ENCODE results near the gene OAS2.
"Not testable (repeated sequence)": the region's sequence is repeated elsewhere in the genome, so short reads cannot be mapped to it uniquely, and the experiment has no call there.

Gene OAS2

DNA sequence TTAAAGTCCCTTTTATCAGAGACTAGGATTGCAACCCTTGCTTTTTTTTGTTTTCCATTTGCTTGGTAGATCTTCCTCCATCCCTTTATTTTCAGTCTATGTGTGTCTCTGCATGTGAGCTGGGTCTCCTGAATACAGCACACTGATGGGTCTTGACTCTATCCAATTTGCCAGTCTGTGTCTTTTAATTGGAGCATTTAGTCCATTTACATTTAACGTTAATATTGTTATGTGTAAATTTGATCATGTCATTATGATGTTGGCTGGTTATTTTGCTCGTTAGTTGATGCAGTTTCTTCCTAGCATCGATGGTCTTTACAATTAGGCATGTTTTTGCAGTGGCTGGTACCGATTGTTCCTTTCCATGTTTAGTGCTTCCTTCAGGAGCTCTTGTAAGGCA, 21.2 kb upstream of the OAS2 start:
- not testable (repeated sequence) for DNase-seq

DNA sequence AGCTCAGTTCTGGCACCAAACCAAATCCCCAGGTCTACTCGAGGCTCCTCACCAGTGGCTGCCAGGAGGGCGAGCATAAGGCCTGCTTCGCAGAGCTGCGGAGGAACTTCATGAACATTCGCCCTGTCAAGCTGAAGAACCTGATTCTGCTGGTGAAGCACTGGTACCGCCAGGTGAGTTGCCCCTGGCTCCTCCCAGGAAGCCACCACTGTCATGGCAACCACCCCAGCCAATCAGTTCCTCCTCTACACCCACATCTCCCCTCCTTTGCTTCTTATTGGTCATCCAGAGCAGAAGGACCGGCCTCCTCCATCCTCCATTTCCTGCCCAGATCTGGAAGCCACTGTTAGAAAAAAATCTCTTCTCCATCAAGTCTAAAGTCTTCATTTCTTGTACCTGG, 17.2 kb upstream of the OAS2 start:
- DNase-seq, result no peak

DNA sequence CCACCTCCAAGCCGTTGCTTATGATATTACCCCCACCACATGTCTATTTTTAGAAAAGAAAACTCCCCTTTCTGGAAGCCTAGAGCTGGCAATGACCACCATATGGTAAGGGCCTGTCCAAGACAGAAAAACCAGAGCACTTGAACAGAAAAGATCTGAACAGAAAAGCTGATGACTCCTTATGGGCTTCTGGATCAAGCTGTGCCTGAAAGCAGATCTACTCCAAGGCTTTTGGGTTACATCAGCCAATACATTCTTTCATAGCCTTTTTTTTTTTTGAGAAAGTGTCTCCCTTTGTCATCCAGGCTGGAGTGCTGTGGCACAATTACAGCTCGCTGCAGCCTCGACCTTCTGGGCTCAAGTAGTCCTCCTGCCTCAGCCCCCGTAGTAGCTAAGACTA, 16.8 kb upstream of the OAS2 start:
- DNase-seq, result no peak

DNA sequence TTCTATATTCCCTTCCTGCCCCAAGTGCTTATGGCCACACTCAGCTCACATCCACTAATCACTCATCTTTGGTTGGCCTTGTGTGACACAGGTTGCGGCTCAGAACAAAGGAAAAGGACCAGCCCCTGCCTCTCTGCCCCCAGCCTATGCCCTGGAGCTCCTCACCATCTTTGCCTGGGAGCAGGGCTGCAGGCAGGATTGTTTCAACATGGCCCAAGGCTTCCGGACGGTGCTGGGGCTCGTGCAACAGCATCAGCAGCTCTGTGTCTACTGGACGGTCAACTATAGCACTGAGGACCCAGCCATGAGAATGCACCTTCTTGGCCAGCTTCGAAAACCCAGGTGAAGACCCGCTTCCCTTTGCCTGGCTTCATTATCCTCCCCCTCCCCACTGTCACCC, 15.8 kb upstream of the OAS2 start:
- no peak for DNase-seq

DNA sequence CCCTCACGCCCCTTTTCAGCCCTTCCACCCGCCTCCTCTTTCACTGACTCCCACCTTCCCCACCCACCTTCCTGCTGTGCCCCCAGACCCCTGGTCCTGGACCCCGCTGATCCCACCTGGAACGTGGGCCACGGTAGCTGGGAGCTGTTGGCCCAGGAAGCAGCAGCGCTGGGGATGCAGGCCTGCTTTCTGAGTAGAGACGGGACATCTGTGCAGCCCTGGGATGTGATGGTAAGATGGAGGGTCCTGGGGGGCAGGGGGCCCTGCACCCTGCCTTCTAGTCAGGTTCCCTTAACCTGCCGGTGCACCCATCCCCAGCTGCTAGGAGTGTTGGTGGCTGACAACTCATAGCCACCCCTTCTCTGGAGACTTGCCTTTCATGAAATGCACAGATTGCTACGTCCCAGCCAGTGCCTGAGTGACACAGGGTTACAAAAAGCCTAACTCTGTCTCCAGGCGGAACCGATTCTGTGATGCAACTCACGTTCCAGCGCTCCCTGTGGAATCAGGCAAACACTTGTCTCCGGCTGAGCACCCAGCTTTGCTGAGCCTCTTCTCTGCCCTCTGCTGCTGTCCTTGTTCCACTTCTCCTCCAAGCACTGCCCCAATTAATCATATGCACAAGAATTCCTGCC, 15.0 kb upstream of the OAS2 start:
- DNase-seq, result no peak

DNA sequence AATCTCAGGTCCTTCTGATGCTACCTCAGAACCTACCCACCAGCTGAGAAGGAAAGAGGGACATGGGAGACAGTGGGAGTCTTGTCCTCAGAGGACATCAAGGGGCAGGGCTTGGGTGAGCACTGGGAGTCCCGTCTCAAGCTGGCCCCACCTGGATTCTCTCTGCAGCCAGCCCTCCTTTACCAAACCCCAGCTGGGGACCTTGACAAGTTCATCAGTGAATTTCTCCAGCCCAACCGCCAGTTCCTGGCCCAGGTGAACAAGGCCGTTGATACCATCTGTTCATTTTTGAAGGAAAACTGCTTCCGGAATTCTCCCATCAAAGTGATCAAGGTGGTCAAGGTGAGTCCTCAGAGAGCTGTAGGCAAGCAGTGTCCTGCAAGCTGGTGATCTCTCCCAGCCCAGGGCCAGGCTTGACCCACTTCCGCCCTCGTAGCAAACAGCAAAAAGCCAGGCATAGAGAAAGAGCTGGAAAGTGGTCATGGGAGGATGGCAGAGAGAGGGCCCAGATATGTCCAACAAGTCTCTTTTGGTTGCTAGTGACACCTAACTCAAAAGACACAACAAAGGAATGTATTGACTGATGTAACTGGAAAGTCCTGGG, 14.2 kb upstream of the OAS2 start:
- no peak for DNase-seq

DNA sequence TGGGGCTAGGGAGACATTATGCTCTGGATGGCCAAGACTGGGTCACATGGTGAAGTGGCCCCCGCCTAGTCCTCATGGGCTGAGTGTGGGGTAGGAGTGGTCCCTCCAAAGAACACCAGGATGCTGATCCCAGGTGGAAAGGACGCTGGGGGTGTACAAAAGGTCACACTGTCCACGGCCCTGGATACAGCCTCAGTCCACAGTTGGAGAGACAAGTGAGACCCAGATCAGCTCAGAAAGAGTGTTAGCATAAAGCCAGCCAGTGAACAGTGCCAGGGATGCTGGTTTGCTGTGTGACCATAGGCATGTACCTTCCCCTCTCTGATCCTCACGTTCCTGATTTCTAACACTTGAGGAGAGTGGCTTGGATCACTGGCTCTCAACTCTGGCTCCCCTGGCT, 13.4 kb upstream of the OAS2 start:
- no peak for DNase-seq

DNA sequence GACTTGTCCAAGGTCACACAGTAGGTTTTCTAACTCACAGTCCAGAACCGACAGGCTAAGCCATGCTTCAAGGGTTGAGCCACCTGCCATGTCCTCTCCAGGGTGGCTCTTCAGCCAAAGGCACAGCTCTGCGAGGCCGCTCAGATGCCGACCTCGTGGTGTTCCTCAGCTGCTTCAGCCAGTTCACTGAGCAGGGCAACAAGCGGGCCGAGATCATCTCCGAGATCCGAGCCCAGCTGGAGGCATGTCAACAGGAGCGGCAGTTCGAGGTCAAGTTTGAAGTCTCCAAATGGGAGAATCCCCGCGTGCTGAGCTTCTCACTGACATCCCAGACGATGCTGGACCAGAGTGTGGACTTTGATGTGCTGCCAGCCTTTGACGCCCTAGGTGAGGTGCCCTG, 12.7 kb upstream of the OAS2 start:
- no peak for DNase-seq

DNA sequence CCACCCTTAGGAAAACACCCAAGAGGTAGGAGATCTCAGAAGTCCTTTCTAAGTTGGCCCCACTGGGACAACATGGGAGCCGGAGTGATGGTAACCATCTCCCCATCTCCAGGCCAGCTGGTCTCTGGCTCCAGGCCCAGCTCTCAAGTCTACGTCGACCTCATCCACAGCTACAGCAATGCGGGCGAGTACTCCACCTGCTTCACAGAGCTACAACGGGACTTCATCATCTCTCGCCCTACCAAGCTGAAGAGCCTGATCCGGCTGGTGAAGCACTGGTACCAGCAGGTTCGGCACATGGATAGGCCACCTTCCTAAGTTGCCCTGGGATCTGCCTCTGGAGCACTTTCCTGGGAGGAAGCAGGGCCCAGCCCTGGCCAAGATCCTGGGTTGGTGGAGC, 11.0 kb upstream of the OAS2 start:
- no peak for DNase-seq

DNA sequence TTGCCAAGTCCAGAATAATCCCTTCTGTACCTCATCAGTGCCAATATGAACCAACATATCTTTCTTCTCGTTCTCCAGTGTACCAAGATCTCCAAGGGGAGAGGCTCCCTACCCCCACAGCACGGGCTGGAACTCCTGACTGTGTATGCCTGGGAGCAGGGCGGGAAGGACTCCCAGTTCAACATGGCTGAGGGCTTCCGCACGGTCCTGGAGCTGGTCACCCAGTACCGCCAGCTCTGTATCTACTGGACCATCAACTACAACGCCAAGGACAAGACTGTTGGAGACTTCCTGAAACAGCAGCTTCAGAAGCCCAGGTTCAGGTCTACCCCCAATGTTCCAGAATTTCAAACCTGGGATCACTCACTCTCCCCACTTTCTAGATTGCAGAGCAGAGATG, 10.5 kb upstream of the OAS2 start:
- no peak for DNase-seq

DNA sequence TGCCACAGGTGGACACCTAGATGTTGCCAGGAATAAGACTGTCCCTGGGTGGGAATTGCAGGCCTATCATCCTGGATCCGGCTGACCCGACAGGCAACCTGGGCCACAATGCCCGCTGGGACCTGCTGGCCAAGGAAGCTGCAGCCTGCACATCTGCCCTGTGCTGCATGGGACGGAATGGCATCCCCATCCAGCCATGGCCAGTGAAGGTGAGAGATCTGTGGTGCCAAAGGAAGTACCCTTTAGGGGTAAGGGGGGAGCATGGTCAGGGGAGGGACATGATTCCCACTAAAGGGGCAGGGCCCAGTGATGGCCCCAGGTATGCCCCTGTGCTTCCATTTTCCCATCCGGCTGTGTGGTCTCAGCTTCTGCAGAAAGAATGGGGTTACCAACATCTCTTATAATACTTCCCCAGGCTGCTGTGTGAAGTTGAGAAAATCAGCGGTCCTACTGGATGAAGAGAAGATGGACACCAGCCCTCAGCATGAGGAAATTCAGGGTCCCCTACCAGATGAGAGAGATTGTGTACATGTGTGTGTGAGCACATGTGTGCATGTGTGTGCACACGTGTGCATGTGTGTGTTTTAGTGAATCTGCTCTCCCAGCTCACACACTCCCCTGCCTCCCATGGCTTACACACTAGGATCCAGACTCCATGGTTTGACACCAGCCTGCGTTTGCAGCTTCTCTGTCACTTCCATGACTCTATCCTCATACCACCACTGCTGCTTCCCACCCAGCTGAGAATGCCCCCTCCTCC, 8.6 kb upstream of the OAS2 start:
- no peak for DNase-seq

DNA sequence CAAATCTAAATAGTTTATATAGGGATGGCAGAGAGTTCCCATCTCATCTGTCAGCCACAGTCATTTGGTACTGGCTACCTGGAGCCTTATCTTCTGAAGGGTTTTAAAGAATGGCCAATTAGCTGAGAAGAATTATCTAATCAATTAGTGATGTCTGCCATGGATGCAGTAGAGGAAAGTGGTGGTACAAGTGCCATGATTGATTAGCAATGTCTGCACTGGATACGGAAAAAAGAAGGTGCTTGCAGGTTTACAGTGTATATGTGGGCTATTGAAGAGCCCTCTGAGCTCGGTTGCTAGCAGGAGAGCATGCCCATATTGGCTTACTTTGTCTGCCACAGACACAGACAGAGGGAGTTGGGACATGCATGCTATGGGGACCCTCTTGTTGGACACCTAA, 7.9 kb upstream of the OAS2 start:
- no peak for DNase-seq

DNA sequence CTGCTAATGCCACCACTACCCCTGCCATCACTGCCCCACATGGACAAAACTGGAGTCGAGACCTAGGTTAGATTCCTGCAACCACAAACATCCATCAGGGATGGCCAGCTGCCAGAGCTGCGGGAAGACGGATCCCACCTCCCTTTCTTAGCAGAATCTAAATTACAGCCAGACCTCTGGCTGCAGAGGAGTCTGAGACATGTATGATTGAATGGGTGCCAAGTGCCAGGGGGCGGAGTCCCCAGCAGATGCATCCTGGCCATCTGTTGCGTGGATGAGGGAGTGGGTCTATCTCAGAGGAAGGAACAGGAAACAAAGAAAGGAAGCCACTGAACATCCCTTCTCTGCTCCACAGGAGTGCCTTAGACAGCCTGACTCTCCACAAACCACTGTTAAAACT, 7.1 kb upstream of the OAS2 start:
- DNase-seq, result peak; percentile 91

DNA sequence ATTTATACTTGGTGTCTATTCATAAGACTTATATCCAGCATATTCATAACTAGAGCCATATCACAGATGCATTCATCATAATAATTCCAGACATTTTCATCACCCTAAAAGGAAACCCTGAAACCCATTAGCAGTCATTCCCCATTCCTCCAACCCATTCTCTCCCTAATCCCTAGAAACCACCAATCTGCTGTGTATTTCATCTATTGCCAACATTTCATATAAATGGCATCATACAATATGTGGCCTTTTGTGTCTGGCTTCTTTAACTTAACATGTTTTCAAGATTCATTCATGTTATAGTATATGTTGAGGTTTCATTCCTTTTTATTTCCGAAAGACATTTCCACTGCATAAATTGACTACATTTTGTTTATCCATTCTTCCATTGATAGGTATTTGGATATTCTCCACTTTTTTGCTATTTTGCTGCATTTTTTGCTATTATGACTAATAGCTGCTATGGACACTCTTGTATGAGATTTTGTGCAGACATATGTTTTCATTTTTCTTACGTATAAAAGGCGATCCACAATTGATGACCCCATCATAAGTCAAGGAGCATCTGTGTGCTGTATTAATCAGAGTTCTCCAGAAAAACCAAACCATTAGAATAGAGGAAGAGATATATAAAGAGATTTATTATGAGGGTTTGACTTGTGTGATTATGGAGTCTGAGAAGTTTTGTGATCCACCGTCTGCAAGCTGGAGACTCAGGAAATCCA, 5.1 kb upstream of the OAS2 start:
- no peak for DNase-seq

DNA sequence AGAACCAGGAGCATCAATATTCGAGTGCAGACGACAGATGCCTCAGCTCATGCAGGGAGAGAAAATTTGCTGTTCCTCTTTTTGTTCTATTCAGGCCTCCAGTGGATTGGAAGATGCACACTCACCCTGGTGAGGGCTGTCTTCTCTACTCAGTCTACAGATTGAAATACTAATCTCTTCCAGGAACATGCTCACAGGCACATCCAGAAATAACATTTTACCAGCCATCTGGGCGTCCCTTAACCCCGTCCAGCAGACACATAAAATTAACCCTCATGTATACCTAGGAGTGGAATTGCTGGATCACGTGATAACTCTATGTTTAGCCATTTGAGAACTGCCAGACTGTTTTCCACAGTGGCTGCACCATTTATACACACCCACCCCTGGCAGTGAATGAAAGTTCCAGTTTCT, 4.5 kb upstream of the OAS2 start:
- peak; percentile 17 for DNase-seq

DNA sequence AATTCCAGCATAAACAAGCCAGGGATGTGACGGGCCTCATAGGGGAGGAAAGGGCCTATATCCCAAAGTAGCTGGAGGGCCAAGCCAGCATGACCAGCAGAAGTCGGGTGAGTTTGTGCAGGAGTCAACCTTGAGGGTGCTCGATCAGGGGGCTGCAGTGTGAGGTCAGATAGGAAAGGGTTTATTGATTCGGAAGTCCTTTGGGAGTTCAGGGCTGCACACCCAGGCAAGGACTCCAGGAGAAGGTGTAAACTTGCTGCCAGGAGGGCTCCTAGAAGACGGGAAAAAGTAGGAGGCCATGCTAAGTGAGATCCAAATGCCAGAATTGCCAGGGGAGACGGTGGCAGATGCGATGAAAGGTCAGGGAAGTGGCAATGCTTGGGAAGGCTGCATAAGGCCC, 3.4 kb upstream of the OAS2 start:
- DNase-seq, result no peak

DNA sequence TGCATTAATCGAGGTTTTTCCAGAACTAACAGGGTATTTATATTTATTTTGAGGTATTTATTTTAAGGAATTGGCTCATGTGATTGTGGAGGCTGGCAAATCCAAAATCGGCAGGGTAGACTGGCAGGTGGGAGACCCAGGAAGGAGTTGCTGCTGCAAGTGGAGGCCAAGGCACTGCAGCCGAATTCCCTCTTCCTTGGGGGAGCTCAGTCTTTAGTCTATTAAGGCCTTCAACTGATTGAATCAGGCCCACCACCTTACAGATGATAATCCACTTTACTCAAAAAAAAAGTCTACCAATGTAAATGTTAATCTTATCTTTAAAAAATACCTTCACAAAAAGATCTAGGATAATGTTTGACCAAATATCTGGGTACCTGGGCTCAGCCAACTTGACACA, 1.2 kb upstream of the OAS2 start:
- DNase-seq, result no peak

DNA sequence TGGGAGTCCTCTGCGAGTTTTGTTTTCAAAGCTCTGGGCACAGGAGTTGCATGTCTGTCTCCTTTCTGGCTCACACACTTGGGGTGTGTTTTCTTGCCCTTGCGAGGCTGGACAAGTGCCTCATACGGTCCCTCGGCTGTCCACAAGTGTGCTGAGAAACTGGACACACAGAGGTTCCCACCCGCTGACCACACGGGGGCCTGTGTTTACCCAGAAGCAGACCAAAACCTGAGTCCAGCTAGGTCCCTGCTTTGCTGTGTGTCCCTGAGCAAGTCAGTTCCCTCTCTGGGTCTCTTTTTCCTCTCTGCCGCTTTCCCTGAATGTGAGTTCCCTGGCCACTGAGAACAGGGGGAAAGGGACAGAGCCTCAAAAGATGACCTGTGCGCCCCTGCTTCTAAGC, 678 bp upstream of the OAS2 start:
- no peak for DNase-seq

DNA sequence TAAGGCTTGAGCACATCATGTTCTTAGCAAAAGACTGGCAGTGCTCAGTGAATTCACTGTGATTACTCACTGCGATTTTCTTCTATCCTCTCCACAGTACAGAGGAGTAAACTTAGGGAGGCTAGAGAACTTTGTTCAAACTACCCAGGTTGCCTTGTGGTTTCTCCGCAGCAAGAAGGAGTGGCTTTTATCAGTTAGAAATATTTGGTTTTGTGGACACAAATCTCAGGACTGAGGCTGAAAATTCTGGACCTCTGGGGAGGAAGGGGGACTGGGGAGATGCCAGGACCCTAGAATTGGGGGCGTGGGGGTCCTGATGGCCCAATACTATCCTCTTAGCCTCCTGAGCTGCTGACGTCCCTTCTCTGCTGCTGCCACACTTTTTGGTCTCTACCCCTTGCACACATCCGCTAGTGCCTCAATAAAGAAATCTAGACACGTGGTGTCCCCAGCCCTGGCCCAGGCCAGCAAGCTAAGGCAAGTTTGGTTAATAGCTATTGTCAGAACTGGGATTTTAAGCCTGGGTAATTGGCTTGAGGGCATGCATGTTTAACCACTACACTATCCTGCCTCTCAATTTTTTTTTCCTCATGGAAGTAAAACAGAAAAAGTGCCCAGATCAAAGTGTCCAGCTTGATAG, 842 bp downstream of the OAS2 start:
- no peak for DNase-seq

DNA sequence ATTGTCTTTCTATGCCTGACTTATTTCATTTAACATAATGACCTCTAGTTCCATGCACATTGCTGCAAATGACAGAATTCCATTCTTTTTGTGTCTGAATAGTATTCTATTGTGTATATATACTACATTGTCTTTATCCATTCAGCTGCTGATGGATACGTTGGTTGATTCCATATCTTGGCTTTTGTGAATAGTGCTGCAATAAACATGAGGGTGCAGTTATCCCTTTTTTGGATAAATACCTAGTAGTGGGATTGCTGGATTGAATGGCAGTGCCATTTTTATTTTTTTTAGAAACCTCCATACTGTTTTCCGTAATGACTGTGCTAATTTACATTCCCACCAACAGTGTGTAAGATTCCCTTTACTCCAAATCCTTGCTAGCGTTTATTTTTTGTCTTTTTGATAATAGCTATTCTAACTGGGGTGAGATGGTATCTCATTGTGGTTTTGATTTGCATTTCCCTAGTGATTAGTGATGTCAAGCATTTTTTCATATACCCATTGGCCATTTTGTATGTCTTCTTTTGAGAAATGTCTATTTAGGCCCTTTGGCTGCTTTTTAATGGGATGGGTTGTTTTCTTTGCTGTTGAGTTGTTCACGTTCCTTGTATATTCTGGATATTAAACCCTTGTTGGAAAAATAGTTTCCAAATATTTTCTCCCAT, 2.3 kb downstream of the OAS2 start:
- no peak for DNase-seq

DNA sequence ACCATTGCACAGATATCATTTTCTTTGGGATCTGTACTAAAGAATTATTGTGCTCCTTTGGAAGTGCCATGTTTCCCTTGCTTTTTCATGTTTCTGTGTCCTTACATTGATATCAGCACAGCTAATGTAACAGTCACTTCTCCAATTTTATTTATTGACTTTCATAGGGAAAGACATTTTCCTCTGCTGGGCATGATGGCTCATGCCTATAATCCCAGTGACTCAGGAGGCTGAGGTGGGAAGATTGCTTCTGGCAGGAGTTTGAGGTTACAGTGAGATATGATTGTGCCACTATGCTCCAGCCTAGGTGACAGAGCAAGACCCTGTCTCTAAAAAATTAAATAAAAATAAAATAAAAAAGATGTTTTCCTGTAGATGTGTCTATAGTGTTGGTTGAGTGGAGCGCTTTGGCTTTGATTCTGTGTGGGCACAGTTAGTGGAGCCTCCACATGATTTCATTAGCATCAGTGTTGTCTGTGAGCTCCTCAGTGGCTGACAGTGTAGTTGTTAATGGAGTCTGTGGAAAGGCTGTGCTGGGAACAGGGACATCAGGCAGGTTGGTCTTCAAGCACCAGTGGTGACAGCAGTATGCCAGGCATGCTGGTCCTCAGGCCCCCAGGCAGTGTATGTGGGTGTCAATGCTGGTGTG, 7.4 kb downstream of the OAS2 start:
- DNase-seq, result no peak

DNA sequence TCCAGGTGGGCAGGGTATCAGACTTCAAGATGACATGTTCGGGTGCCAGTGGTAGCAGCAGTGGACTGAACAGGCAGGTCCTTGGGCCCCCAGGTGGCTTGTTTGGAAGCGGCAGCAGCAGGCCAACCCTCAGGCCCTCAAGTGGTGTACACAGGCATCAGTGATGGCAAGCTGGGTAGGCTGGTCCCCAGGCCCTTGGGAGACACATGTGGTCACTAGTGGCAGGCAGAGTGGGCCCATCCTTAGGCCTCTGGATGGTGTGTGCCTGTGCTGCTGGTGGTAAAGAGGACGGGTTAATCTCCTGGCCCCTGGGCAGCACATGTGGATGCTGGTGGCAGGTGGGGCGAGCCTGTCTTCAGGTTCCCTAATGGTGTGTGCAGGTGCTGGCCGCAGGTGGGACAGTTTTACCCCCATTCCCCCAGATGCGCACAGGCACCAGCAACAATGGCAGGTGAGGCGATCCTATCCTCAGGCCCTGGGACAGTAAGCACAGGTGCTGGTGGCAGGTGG, 8.0 kb downstream of the OAS2 start:
- no peak for DNase-seq

Measured in NCI-H2171 treated with DMSO at 0.1 percent for 48 hours (cell line).